GM12872 (cell line): ENCODE measurements around the gene PHACTR1.

ENCODE experiments used
- CTCF ChIP-seq: IDR thresholded peaks from 3 replicates; pipeline ENCODE4 v1.5.1; 2011; ENCODE audit warnings: low read depth, mild to moderate bottlenecking, low read length, moderate library complexity; ENCODE audit not compliant: insufficient read depth

Gene PHACTR1

GRCh38 chr6:12749531-12750379, 33.2 kb downstream of the PHACTR1 start:
- TF ChIP-seq CTCF = no peak

- no peak for TF ChIP-seq CTCF
These were observed 33.8 kb downstream of the PHACTR1 start for GRCh38 chr6:12750416-12750815.

GRCh38 chr6:12751694-12752325, 35.2 kb downstream of the PHACTR1 start:
- TF ChIP-seq CTCF = no peak

- no peak for TF ChIP-seq CTCF
These were observed 36.5 kb downstream of the PHACTR1 start for GRCh38 chr6:12753036-12753435.

- no peak for TF ChIP-seq CTCF
These were observed 43.7 kb downstream of the PHACTR1 start for GRCh38 chr6:12760226-12760625.

GRCh38 chr6:12760911-12761310, 44.3 kb downstream of the PHACTR1 start:
- no peak for TF ChIP-seq CTCF

GRCh38 chr6:12761376-12762115, 45.0 kb downstream of the PHACTR1 start:
- TF ChIP-seq CTCF = no peak
